ENCODE data around the gene NLE1.

GRCh38 chr17:35132816-35133550 lies 9.1 kb downstream of the NLE1 start:
- no peak for TF ChIP-seq CTCF (IDR thresholded peaks at IDR 0.05; ENCODE audit: insufficient read depth, low read length, poor library complexity, severe bottlenecking)
- no peak for TF ChIP-seq EZH2phosphoT487 (conservative IDR thresholded peaks at IDR 0.05; ENCODE audit: low read length)

All from SU-DHL-6 (cell line).